ENCODE measurements around the gene GARRE1.

GARRE1 gene

GRCh38 chr19:34298891-34299520, 44.7 kb downstream of the GARRE1 start:
- no peak for DNase-seq

GRCh38 chr19:34299576-34299975, 45.2 kb downstream of the GARRE1 start:
- no peak for DNase-seq

- DNase-seq: no peak
Measured at GRCh38 chr19:34300380-34300779, 46.0 kb downstream of the GARRE1 start.

- DNase-seq: no peak
Measured at GRCh38 chr19:34300962-34301361, 46.6 kb downstream of the GARRE1 start.
